Measurements from ENCODE around the gene FGF23.
"Not testable (repeated sequence)": the region's sequence is repeated elsewhere in the genome, so short reads cannot be mapped to it uniquely, and the experiment has no call there.

FGF23 gene

DNA sequence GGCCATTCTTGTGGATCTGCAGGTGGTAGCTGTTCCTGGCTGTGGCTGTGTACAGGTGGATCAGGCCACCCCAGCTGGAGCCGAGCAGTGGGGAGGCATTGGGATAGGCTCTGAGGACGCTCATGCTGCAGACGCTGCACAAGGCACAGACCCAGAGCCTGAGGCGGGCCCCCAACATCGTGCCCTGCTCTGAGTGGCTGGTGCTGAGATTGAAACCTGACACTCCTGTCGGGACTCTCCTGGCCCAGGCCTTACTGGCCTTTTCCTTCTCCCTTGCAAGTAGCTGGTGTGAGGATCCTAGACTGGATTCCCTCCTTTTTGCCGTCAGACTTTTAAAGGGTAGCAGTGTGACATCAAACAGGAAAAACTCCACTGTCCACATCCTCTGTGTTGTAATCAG is at the start of gene FGF23:
FGF23 (minus strand) TSS at position 308 of the 400 bp plus-strand sequence; CDS start at position 178, 130 bp downstream.
- no peak for DNase-seq (ENCODE audit: low read depth in 2 of 2)

DNA sequence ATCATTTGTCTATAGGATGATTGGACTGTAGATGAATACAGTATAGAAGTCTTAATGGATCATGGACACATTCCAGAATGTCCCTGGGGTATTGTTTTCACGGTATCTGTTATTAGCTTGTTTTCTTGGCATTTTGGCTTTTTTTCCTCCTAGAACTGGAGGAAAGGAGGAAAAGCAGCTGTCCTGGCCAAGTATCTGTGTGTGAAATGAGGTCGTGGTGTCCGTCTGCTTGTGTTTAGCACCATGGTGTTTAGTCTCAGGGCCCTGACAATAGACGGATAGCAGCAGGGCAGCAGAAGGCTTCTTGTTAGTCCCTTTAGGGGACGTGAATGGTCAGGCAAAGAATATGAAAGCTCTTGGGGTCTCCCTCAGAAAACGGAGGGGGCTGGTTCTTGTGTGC is 44.9 kb upstream of the FGF23 start:
- DNase-seq (ENCODE audit: low read depth in 2 of 2), result no peak

DNA sequence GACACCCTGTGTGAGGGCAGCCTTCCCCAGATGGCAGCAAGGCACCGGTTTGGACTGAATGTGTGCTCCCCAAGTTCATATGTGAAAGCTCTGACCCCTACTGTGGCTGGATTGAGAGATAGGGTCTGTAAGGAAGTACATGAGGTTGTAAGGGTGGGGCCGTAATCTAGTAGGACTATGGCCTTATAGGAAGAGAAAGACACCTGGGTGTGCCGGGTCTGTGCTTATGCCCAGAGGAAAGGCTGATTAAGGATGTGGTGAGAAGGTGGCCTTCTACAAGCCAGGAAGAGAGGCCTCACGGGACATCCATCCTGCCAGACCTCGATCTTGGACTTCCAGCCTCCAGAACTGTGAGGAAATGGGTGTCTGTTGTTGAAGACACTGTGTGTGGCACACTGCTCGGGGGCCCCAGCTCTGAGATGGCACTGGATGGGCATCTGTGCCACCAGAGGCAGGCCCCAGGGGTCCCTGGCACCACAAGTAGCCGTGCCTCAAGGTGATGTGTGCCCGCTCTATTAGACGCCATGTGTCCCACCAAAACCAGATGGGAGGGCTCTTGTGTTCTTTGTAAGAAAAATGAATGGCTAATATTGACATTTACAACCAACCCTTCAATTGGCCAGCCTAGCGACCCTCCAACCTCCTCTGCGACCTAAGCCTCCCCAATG is 44.1 kb upstream of the FGF23 start:
- no peak for DNase-seq (ENCODE audit: low read depth in 2 of 2)

DNA sequence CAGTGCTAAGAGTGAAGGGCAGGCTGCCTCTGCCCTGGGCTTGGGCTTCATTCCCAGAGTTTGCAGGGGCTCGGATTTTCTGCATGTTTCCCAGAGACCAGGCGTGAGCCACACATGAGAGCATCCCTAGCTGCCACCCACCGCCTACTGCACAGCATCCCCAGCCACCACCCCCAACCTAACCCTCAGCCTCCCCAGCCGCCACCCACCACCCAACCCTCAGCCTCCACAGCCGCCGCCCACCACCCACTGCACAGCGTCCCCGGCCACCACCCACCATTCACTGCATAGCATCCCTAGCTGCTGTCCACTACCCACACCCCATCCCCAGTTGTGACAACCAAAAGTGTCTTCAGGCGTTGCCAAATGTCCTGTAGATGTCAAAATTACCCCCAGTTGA is 43.5 kb upstream of the FGF23 start:
- no peak for DNase-seq (ENCODE audit: low read depth in 2 of 2)

DNA sequence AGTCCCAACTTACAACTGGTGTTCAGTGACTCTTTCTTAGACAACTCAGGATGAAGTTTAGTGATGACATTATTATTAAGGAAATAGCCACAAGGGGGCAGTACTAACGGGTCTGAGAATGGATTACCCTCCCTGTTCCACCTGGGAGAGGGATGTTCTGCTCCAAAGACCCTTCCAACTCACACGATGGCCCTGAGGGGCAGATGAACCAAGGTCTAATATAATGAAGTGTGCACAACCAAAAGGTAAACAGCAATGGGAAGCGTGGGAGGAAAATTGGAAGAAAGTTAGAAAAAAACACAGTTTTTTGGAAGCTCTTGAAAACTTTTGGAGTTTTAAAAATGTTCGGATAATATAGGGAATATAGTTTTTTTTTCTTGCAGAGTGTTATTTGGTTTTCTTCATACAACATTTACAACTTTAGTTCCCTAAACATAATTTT is 42.1 kb upstream of the FGF23 start:
- DNase-seq (ENCODE audit: low read depth in 2 of 2), result no peak

DNA sequence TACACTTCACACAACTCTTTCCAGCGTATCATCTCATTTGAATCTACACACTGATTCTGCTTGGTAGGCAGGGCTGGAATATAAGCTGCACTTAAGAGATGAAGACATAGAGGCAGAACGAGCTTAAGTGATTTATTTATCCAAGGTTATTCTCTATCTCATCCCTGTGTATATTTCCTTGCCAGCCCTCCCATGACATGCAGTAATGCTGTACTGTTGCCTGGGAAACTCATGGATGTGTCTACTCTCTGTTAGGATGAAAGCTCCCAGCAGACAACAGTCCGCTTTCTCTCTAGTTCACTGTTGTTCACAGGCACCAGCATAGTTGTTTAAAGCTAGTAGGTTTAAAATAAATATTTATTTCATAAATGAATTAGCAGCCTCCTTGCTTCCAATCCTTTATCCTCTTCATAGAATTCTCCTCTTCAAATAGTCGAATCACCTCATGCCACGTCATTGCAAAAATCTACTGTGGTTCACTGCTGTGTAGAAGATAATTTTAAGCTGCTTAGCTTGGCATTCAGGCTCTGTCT is 40.7 kb upstream of the FGF23 start:
- DNase-seq (ENCODE audit: low read depth in 2 of 2), result no peak

DNA sequence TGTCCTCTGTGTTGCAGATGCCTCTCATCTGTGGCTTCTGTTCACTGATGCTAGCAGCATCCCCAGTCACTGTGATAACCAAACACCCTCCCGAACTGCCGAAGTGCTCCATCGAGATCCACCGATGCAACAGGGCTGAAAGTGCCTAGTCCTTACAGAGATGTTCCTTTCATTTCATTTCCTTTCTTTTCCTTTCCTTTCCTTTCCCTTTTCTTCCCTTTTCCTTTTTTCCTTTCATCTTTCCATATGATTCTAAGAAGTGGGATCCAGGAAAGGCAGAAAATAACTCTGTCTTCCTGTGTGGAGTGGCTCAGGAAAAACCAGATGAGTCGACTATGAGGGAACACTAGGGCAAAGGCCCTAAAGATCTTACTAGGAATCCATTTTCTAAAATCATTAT is 39.4 kb upstream of the FGF23 start:
- DNase-seq (ENCODE audit: low read depth in 2 of 2), result no peak

DNA sequence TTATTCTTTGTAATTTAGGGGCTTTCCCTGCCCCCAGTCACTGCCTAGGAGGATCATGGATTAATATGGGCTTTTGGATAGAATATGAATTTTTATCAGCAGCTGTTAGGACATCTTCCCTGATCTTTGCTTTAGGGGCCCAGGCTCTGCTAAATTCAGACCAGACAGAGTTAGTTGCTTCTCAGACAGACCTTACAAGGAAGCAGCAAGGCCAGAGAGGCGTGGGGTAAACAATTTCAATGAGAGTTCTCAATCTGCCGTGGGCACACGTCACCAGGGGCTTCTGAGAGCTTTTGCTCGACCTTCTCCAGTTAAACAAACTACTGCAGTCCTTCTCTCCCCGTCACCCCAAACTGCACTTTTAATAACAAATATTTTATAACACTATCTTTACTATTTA is 38.4 kb upstream of the FGF23 start:
- no peak for DNase-seq (ENCODE audit: low read depth in 2 of 2)

DNA sequence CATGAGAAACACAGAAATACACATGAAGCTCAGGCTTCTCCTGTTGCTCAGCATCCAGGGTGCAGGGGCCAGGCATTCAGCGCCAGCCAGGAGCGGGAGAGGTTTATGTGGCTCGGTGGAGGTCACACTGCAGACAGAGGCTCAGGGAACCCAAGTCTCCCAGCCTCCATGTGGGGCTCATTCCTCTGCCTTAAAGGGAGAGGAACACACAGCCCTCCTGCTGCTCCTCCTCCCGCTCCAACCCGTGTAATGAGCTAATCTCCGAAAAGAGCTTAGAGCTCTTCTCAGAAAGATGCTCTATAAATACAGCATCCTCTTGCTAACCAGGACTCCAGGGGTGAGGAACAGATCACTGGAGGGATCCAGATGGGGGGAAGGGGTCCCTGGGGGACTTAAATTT is 37.9 kb upstream of the FGF23 start:
- DNase-seq (ENCODE audit: low read depth in 2 of 2), result no peak

DNA sequence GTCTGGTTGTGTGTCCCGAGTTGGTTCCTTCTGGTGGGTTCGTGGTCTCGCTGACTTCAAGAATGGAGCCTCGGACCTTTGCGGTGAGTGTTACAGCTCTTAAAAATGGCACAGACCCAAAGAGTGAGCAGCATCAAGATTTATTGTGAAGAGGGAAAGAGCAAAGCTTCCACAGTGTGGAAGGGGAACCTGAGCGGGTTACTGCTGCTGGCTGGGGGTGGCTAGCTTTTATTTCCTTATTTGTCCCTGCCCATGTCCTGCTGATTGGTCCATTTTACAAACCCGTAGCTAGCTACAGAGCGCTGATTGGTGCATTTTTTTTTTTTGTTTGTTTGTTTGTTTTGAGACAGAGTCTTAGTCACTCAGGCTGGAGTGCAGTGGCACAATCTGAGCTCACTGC is 36.8 kb upstream of the FGF23 start:
- no peak for DNase-seq (ENCODE audit: low read depth in 2 of 2)

DNA sequence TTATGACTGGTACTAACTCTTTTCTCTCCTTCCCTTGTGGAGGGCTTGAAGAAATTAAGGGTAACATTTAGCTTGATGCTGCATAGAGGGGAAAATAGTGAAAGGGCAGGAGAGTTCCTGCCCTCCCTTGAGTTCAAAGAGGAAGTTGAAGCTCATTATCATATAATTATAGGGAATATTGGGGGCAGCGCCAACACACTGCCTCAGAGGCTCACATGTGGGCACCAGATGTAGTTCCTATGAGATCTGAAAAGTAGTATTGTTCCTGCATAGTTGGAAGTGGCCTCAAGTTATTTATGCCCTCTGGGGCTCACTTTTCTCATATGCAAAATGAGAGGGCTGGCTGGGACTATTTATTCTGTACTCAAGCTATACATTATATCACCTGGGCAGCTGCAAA is 33.0 kb upstream of the FGF23 start:
- no peak for DNase-seq (ENCODE audit: low read depth in 2 of 2)

DNA sequence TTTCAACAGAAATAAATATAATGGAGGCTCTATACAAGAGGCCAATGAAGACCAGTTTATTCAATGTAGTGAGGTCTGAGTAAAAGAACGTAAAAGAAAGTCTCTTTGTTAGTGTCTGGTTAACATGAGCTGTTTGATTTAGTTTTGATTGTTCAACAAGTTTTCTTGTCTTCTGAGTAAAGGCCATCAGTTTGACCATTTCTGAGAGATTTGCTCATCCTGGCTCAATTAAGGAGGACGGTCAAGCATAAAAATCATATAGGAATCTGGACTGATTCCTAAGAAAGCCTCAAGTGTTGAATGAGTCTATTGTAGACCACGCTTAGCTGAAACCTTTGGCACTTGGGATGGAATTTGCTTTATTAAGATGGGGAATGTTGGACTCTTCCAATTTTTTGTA is 32.5 kb upstream of the FGF23 start:
- no peak for DNase-seq (ENCODE audit: low read depth in 2 of 2)

DNA sequence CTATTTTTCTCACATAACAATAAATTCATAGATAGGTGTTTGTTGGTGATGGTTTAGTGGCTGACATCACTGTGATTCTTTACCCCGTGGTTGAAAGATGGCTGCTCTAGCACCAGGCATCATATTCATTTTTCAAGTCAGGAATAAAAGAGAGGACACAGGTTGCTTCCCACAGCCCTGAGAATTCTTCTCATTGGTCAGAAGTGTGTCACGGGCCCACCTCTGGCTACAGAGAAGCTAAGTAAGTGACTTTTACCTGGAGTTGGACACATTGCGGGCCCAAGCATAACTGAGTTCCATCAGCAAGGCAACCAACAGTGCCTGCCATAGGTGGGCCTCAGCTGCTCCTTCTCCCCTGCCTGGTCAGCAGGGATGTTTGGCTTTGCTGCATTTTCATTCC is 27.6 kb upstream of the FGF23 start:
- DNase-seq (ENCODE audit: low read depth in 2 of 2), result no peak

DNA sequence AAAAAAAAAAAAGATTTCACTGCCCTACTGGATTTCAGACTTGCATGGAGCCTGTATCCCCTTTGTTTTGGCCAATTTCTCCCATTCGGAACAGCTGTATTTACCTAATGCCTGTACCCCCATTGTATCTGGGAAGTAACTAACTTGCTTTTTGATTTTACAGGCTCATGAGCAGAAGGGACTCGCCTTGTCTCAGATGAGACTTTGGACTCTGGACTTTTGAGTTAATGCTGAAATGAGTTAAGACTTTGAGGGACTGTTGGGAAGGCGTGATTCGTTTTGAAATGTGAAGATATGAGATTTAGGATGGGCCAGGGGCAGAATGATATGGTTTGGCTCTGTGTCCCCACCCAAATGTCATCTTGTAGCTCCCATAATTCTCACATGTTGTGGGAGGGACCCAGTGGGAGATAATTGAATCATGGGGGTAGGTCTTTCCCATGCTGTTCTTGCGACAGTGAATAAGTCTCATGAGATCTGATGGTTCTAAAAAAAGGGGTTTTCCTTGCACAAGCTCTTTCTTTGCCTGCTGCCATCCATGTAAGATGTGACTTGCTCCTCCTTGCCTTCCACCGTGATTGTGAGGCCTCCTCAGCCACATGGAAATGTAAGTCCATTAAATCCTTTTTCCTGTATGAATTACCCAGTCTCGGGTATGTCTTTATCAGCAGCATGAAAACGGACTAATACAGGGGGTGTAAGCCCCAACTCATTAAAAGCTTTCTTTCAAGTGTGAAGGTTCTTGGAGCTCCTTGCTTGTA is 25.5 kb upstream of the FGF23 start:
- not testable (repeated sequence) for DNase-seq (ENCODE audit: low read depth in 2 of 2)

DNA sequence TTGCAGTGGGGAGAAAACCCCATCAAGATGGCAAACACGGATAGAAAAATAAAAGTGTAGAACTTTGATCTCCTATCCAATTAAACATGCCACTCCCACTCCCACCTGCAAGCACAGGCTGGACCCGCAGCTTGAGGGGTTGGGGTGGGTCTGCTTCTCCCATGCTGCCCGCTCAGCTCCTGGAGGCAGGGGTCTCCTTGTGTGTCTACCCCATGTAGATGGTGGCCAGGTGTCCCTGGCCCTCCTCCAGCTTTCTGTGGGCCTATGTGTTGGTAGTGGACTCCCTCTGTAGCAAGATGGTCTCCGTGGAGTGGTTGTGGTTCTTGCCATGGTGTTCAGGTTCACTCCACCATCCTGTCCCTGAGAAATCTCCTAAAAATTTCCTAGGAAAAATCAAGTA is 23.5 kb upstream of the FGF23 start:
- no peak for DNase-seq (ENCODE audit: low read depth in 2 of 2)

DNA sequence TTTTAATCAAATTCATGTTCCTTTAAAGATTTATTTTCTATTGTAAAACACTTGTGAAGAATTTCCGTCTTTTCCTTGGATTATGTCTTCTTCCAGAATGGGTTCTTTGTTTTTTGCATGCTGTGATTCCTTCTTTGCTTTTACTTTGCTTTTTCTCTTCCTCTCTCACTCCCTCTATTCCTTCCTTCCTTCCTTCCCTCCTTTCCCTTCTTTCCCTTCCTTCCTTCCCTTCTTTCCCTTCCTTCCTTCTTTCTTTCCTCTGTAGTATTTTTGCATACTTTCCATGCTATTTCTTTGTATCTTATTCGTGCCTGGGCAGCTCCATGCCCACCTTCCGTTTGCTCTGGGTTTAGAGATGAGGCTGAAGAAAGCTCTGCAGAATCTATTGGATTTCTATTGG is 21.6 kb upstream of the FGF23 start:
- no peak for DNase-seq (ENCODE audit: low read depth in 2 of 2)

DNA sequence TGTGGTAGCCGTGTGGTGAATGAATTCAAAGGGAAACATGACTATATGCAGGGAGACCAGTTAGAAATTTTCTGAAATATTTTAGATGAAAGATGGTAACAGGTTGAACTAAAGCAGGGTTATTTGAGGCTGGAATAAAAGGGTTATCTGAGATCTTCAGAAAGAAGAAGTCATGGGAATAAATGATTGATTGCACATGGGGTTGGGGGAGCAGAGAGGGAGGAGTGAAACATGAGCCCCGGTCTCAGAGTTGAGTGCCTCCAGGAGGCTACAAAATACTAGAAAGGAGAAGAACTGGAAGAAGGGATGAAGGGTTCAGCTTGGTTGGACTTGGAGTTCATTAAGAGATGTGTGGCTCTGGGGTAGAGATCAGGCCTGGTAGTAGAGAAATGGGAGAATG is 16.3 kb upstream of the FGF23 start:
- no peak for DNase-seq (ENCODE audit: low read depth in 2 of 2)

DNA sequence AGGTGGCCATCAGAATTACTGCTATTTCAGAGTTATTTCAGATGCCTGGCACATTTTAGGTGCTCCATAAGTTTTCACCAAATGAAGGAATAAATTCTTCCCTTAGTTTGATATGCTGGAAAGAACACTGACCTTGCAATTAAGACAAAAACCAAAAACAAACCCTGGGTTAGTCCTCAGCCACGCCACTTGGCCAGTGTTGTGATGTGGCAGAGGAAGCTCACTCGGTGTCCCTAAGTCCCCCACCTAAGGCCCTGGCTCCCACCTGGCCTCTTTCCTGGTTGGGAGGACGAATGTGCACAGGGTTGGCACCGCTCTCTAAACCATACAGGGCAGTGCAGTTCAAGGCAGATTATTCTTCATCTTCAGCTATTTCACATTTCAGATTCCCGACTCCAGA is 13.7 kb upstream of the FGF23 start:
- DNase-seq (ENCODE audit: low read depth in 2 of 2), result no peak

DNA sequence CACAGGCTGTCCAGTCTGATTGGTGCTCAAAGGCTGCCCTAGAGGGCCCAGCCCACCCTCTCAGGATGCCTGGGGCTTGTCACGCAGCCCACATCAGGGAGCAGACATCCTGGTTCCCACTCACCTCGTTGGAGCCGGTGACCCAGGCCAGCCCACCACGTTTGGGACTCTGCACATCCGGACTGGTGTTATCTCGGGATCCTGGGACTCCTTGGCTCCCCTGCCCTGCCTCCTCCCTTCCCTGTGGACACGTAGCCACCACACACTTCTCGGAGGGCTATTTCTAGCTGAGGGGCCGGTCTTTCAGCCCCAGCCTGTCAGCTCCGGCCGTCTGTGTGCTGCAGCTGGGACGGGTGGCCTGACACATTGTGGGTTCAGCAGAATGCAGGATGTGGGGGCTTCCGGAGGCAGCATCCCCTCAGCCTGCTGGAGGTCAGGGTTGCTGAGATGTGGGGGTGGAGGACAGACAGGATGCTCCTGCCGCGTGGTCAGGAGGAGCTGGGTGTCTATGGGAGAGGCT is 12.8 kb upstream of the FGF23 start:
- DNase-seq (ENCODE audit: low read depth in 2 of 2), result no peak

DNA sequence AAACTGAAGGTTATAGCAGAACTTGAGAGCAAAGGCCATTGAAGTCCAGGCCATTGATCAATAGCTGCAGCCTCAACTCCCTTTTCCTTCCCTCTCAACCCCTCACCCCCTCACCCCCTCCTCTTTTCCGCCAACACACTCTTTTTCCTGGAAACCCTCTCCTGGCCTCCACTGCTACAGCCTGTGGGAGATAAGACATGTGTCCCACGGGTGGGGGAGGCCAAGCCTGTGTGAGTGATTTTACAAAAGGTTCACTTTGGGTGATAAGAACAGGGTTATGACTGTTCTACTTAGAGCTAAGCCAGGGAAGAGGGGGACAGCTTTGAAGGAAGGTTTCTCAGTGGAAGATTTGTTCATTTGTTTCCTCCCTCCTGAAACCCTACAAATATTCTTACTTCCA is 9.2 kb upstream of the FGF23 start:
- no peak for DNase-seq (ENCODE audit: low read depth in 2 of 2)

DNA sequence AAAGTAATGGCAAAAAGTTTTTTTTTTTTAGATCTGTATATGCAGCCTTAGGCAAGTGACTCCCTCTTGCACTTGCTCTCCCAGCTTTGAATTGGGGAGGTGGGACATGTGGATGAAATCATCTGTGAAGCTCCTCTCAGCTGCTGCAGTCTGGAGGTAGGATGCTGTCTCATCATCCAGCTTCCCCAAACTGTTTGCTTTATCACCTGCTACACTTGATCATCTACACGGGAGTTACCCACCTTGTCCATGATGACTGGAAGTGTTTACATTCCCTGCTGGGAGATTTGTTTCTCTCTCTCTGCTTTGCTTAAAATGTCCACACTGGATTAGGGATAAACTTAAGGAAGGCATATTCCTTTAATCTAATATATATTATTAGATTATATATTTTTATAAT is 8.5 kb upstream of the FGF23 start:
- no peak for DNase-seq (ENCODE audit: low read depth in 2 of 2)

DNA sequence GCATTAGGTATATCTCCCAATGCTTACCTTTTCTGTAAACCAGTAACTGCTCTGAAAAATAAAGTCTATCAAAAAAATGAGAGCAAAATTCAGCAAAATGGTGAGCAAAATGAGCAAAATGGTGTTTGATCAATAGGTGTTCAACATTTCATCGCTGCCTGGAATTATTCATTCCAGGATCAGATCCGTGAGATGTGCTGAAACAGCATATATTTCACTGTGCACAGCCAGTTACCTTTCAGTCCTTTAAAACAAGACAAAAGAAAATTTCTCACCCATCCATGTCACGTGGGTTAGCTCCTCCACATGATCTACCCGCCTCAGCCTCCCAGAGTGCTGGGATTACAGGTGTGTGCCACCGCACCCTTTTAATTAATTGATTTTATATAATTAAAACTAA is 8.1 kb upstream of the FGF23 start:
- no peak for DNase-seq (ENCODE audit: low read depth in 2 of 2)

DNA sequence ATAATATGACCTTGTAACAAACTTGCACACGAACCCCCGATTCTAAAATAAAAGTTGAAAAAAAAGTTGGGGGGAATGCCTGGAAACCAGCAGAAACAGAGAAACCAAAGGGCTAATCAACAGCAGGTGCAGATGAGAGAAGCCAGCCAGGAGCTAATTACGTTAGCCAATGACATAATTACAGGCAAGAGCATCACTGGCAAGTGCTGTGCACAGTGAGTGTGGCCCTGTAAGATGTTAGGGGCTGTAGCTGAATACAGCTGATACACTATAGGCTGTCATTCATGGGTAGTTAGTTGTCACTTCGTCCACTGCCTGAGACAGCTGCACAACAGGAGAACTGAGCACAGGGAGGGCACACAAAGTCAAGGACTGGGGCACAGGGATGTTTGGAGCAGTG is 7.3 kb upstream of the FGF23 start:
- DNase-seq (ENCODE audit: low read depth in 2 of 2), result no peak

Data from stimulated activated CD8-positive, alpha-beta memory T cell treated with anti-CD3 and anti-CD28 coated beads, Interleukin-7, amount 100 ng/mL, for 1 hour (primary cell).